Heart left ventricle (tissue), 16 donors: ENCODE measurements around the gene VPS35L. TPM values are rescaled to one million over a fixed set of nuclear protein-coding genes. Genes with fewer than 3 reads are reported as not detected.

Experiments used
- ATAC-seq, 4 donors: fragments of 200-7000 bp; cut with Tn5 transposase; one replicate each; pipeline ENCODE4 v1.9.1; 2020 to 2022; ENCODE audit warnings: moderate library complexity in 4 of 4, mild to moderate bottlenecking in 3 of 4, moderate number of reproducible peaks in 1 of 4
- DNase-seq, 5 donors: peaks; one replicate each; pipeline ENCODE4 v3.0.0-alpha.2; 2020
- H3K27ac ChIP-seq, 12 donors: fragments of 200-600 bp; sonication (generic) in 4 of 12; one replicate each; pipeline versions ENCODE4 v1.5.0 to v1.8.0; 2016 to 2022; ENCODE audit warnings: mild to moderate bottlenecking in 2 of 12
- H3K27me3 ChIP-seq, 9 donors: fragments of 200-600 bp; sonication (generic) in 2 of 9; one replicate each; pipeline versions ENCODE4 v1.5.1 to v1.8.0; 2016 to 2022; ENCODE audit warnings: mild to moderate bottlenecking in 3 of 9
- H3K36me3 ChIP-seq, 9 donors: fragments of 200-600 bp; sonication (generic) in 2 of 9; one replicate each; pipeline versions ENCODE4 v1.5.0 to v1.8.0; 2018 to 2022; ENCODE audit warnings: mild to moderate bottlenecking in 2 of 9
- H3K4me1 ChIP-seq, 12 donors: fragments of 200-600 bp; sonication (generic) in 4 of 12; one replicate each; pipeline versions ENCODE4 v1.5.0 to v1.8.0; 2016 to 2022; ENCODE audit warnings: mild to moderate bottlenecking in 3 of 12
- H3K4me3 ChIP-seq, 12 donors: fragments of 200-600 bp; sonication (generic) in 4 of 12; one replicate each; pipeline versions ENCODE4 v1.5.0 to v1.8.0; 2017 to 2022; ENCODE audit warnings: mild to moderate bottlenecking in 9 of 12, moderate library complexity in 4 of 12
- H3K9me3 ChIP-seq, 12 donors: fragments of 200-600 bp; sonication (generic) in 4 of 12; one replicate each; pipeline versions ENCODE4 v1.5.0 to v1.8.0; 2016 to 2022; ENCODE audit warnings: mild to moderate bottlenecking in 1 of 12
- POLR2A ChIP-seq, 2 donors: fragments of 450-650 bp; IDR thresholded peaks; one replicate each; pipeline ENCODE4 v1.6.1; 2017; ENCODE audit warnings: antibody characterized with exemption in 2 of 2, mild to moderate bottlenecking in 2 of 2, moderate library complexity in 2 of 2
- WGBS, 4 donors: extraction: QIAGEN DNeasy Blood & Tissue Kit in 2 of 4; methylation state at CpG; one replicate each; pipeline versions ENCODE4 v1.1.5 to v1.1.7; 2013 to 2018; 5-methylcytosine and 5-hydroxymethylcytosine counted together
- intact Hi-C, 10 donors: fragments of 100-400 bp; cut with DNase I; formaldehyde crosslinking; loops; one replicate each; pipeline versions ENCODE4 v1.11.1 to v1.14.2; 2022
- polyA plus RNA-seq, 2 donors: library from polyadenylated mRNA; stranded (reverse); fragments of 200-250 nt; gene quantifications; one replicate each; pipeline ENCODE4 v1.2.3, GENCODE V29; 2013
- total RNA-seq, 9 donors: library from RNA; depleted of rRNA in 2 of 9; stranded (reverse); fragments of >200 nt in 2 of 9; fragmentation: NEBNext Ultra II Directional in 3 of 9; extraction: Animal tissue kit (Norgen Biotek cat#: 25700) in 3 of 9; gene quantifications; one replicate each; pipeline versions ENCODE4 v1.1.0 to v1.2.4, GENCODE V29; 2016 to 2023
- TF ChIP-seq, protein P1 (sequence below), 12 donors: fragments of 200-600 bp; sonication (generic) in 4 of 12; IDR thresholded peaks; one replicate each; pipeline versions ENCODE4 v1.5.0 to v1.8.0; 2018 to 2022; ENCODE audit warnings: antibody characterized with exemption in 12 of 12, mild to moderate bottlenecking in 5 of 12
- donor health status: ischemic (EF 13 %, LVEDD 7.1; RV severe dilation, severe dysfunction).
- donor health status: healthy with polysubstance abuse.
- donor health status: DM: no; HTN: yes; CAD: no.
- donor health status: DM: no; HTN: no; CAD: no.
- donor health status: ischemic (EF 25% LVEDD 6.9; RV normal size, moderate dysfunction).
- donor health status: ischemic (EF 25% LVEDD 5.7; RV mildly dilated, moderate dysfunction).
- donor health status: healthy.
- donor health status: DM: yes; HTN: yes; CAD: no.
- donor health status: ischemic (EF 35%, LVEDD 5.7; RV mildly dilated, moderate dysfunction).
- donor health status: nonischemic (EF 11% LVEDD 7.7; RV severe dilation, severe dysfunction).
- donor health status: DM: yes; HTN: yes; CAD: no.
- donor health status: PGD.
- donor health status: ischemic (EF 29% LVEDD 5.4; RV normal size, mild dysfunction).
- donor health status: nonischemic (EF 23%, LVEDD 6.1; RV moderate dilation, normal function).

Gene VPS35L
- total and polyA plus RNA-seq, 11 donors = 13.7 to 47.3 (median 24.4) TPM

DNA sequence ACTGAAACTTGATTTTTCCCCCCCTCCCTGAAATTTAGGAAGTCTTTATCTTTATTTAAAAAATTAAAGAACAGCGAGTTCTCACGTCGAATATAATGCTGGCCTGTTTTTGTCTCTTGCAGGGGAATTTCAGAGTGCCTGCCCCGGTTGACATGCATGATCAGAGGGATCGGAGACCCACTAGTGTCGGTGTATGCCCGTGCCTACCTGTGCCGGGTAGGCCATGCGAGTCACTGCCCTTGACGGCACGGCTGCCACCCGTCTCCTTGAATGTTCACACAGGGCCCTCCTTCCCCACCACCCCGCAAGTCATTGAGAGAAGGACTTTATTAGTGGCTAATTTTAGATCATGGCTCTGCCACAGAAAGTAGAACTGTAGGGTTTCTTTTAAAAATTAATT, 54.7 kb downstream of the VPS35L start:
- intact Hi-C loops = no loop called here
- Histone ChIP-seq H3K4me1 (peaks cover 0 to 8% (median 3%) of the 10 kb centered on the region in 12 donors), H3K36me3 (peaks cover 0 to 88% (median 66%) of the 10 kb centered on the region in 9 donors), H3K27me3 (no peaks in the 10 kb centered on the region), H3K27ac (no peak overlapping the region), H3K9me3 (peaks cover 0 to 4% (median 0%) of the 10 kb centered on the region in 12 donors), H3K4me3 (no peak overlapping the region)
- TF ChIP-seq, protein P1, sequence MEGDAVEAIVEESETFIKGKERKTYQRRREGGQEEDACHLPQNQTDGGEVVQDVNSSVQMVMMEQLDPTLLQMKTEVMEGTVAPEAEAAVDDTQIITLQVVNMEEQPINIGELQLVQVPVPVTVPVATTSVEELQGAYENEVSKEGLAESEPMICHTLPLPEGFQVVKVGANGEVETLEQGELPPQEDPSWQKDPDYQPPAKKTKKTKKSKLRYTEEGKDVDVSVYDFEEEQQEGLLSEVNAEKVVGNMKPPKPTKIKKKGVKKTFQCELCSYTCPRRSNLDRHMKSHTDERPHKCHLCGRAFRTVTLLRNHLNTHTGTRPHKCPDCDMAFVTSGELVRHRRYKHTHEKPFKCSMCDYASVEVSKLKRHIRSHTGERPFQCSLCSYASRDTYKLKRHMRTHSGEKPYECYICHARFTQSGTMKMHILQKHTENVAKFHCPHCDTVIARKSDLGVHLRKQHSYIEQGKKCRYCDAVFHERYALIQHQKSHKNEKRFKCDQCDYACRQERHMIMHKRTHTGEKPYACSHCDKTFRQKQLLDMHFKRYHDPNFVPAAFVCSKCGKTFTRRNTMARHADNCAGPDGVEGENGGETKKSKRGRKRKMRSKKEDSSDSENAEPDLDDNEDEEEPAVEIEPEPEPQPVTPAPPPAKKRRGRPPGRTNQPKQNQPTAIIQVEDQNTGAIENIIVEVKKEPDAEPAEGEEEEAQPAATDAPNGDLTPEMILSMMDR (IDR thresholded peaks at IDR 0.05) = no peak
- no peak for TF ChIP-seq POLR2A (IDR thresholded peaks at IDR 0.05)
- no peak for DNase-seq
- no peak for ATAC-seq
- 90 to 95% (median 93%) methylated on average over 13 of the region's 13 CpGs for WGBS, 4 donors

DNA sequence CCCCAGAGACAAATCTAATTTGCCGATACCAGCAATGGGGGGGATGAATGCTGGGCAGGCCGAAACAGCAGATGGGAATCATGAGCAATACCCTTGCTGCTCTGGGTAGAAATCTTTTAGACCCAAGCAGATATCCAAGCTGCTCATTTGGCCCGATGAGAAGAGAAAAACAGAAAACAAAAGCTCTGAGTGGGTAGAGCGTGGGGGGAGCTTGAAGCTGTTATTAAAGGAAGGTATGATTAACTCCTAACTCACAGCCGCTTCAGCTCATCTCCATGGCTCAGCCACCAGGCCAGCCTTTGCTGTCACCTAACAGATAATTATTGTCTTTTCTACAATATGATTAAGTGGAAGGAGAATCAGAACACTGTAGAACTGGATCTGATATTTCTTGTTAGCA, 58.3 kb downstream of the VPS35L start:
- intact Hi-C loops = no loop called here
- H3K27me3 ChIP-seq = no peaks in the 10 kb centered on the region
- WGBS, 4 donors = 89 to 92% (median 92%) methylated on average over 5 of the region's 5 CpGs
- no peaks in the 10 kb centered on the region for H3K4me1 ChIP-seq
- ATAC-seq = no peak
- no peak overlapping the region for H3K4me3 ChIP-seq
- H3K9me3 ChIP-seq = no peaks in the 10 kb centered on the region
- TF ChIP-seq, protein P1 (IDR thresholded peaks at IDR 0.05) = no peak
- TF ChIP-seq POLR2A (IDR thresholded peaks at IDR 0.05) = no peak
- no peak for DNase-seq
- peaks cover 0 to 93% (median 59%) of the 10 kb centered on the region in 9 donors for H3K36me3 ChIP-seq
- H3K27ac ChIP-seq = no peak overlapping the region

DNA sequence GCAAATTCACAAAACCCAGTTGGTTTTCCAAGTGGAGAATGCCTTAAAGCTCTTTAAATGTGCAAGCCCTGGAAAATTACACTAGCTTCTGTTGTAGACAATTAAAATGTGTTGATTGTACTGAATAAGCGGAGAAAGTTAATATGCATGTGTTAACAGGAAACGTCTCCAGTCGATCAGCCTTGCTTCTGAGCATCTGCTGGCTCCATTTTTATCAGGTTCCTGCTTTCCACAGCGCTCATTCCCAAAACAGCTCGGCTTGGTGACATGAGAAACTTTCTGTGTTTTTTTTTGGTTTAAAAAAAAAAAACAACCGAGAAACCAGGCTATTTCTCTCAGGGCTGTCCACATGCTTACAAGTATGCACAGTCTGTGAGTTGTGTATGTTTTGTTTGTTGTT, 60.7 kb downstream of the VPS35L start:
- WGBS, 4 donors = 74 to 88% (median 81%) methylated on average over 6 of the region's 6 CpGs
- no peaks in the 10 kb centered on the region for H3K9me3 ChIP-seq
- DNase-seq = no peak
- intact Hi-C loops = no loop called here
- H3K27ac ChIP-seq = no peak overlapping the region
- no peak for TF ChIP-seq POLR2A (IDR thresholded peaks at IDR 0.05)
- TF ChIP-seq, protein P1 (IDR thresholded peaks at IDR 0.05) = no peak
- ATAC-seq = no peak
- no peaks in the 10 kb centered on the region for H3K4me1 ChIP-seq
- H3K36me3 ChIP-seq = peaks cover 0 to 83% (median 49%) of the 10 kb centered on the region in 9 donors
- H3K27me3 ChIP-seq = no peaks in the 10 kb centered on the region
- no peak overlapping the region for H3K4me3 ChIP-seq

DNA sequence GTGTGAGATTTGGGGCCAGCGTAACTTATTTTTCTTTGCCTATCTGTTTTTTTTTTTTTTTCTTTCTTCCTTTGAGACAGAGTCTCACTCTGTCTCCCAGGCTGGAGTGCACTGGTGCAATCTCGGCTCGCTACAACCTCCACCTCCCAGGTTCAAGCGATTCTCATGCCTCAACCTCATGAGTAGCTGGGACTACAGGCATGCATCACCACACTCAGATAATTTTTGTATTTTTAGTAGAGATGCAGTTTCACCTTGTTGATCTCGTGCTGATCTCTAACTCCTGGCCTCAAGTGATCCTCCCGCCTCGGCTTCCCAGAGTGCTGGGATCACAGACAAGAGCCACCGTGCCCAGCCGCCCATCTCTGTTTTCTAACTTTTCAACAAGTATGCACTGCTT, 63.4 kb downstream of the VPS35L start:
- WGBS, 4 donors = 95 to 97% (median 96%) methylated on average over 9 of the region's 9 CpGs
- Histone ChIP-seq H3K4me3 (no peak overlapping the region), H3K27ac (no peak overlapping the region), H3K27me3 (no peaks in the 10 kb centered on the region), H3K4me1 (no peaks in the 10 kb centered on the region), H3K36me3 (peaks cover 0 to 77% (median 39%) of the 10 kb centered on the region in 9 donors), H3K9me3 (no peaks in the 10 kb centered on the region)
- TF ChIP-seq, protein P1 (IDR thresholded peaks at IDR 0.05) = no peak
- no peak for TF ChIP-seq POLR2A (IDR thresholded peaks at IDR 0.05)
- ATAC-seq (no peak), DNase-seq (no peak)
- intact Hi-C loops = no loop called here
